ENCODE measurements around the gene TIMM17A. TPM values are rescaled to one million over a fixed set of nuclear protein-coding genes. Genes with fewer than 3 reads are reported as not detected.

Gene TIMM17A
- total RNA-seq, 1 donor from 2014 or later: 50.4 TPM

DNA sequence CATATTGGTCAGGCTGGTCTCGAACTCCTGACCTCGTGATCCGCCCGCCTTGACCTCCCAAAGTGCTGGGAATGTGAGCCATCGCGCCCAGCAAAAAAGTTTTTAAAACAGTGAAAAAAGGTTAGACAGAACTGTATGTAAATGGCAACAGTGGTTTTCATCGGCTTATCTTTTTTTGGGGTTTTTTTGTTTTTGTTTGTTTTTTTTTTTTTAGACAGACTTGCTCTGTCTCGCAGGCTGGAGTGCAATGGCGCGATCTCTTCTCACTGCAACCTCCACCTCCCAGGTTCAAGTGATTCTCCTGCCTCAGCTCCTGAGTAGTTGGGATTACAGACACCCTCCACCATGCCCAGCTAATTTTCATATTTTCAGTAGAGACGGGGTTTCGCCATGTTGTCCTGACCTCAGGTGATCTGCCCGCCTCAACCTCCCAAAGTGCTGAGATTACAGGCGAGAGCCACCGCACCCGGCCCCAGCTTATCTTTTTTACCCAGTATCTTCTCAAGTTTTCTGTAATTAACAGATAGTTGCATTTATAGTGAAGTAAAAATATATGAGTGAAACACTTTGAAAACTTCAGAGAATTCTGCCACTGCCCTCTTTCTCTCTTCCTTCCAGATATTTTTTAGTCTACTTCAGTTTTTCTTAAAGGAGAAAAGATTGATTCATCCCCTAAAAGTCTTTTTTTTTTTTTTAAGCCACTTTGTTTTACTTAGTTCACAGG is 13.1 kb downstream of the TIMM17A start:
- no peak overlapping the region for H3K4me3 Mint-ChIP-seq
- H3K36me3 Mint-ChIP-seq (ENCODE audit: low read depth): peaks cover 62% of the 10 kb centered on the region
- no peak for DNase-seq
- ATAC-seq (ENCODE audit: low read depth): no peak
- ChIA-PET POLR2A (interaction anchor here (0.6 to 1.0 kb wide), 2 partner anchors 13 to 92 kb away, joined by 3 to 4 read pairs; partner anchors contain the start of gene TIMM17A), CTCF (interaction anchor here (0.7 to 2.4 kb wide), 2 partner anchors 72 to 91 kb away, joined by 3 to 6 read pairs; no protein-coding TSS in a partner anchor)
- TF ChIP-seq, protein P1, sequence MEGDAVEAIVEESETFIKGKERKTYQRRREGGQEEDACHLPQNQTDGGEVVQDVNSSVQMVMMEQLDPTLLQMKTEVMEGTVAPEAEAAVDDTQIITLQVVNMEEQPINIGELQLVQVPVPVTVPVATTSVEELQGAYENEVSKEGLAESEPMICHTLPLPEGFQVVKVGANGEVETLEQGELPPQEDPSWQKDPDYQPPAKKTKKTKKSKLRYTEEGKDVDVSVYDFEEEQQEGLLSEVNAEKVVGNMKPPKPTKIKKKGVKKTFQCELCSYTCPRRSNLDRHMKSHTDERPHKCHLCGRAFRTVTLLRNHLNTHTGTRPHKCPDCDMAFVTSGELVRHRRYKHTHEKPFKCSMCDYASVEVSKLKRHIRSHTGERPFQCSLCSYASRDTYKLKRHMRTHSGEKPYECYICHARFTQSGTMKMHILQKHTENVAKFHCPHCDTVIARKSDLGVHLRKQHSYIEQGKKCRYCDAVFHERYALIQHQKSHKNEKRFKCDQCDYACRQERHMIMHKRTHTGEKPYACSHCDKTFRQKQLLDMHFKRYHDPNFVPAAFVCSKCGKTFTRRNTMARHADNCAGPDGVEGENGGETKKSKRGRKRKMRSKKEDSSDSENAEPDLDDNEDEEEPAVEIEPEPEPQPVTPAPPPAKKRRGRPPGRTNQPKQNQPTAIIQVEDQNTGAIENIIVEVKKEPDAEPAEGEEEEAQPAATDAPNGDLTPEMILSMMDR (IDR thresholded peaks at IDR 0.05): no peak
- H3K27ac Mint-ChIP-seq: no peak overlapping the region
- H3K4me1 Mint-ChIP-seq: no peaks in the 10 kb centered on the region
- no peaks in the 10 kb centered on the region for H3K9me3 Mint-ChIP-seq
- intact Hi-C loops (cut with micrococcal nuclease): no loop called here
- no peaks in the 10 kb centered on the region for H3K27me3 Mint-ChIP-seq

DNA sequence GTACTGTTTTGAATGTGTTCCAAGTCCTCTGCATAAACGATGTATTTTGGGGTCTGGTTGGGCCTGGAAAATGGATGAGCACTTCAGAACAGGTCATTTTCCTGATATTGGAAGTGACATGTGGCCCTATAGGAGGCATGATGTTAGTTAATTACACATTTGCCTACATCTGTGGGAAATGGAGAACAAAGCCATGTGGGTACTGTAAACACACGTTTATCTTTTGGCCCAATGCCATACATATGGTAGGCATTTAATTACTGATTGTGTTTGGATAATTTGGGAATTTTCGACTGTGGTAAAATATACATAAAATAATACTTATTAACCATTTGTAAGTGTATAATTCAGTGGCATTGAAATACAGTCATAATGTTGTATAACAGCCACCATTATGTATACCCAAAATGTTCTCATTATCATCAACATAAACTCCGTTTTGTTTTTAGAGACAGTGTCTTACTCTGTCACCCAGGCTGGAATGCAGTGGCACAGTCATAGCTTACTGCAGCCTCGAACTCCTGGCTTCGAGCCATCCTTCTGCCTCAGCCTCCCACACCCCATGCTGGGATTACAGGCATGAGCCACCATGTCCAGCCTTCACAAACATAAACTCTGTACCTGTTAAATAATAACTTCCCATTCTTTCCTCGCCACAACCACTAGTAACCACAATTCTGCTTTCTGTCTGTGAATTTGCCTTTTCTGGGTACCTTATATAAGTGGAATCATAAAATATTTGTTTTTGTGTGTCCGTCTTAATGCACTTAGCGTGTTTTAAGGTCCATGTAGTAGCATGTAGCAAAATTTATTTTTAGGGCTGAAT is 15.2 kb downstream of the TIMM17A start:
- Mint-ChIP-seq H3K36me3 (ENCODE audit: low read depth) (peaks cover 49% of the 10 kb centered on the region), H3K27me3 (no peaks in the 10 kb centered on the region), H3K9me3 (no peaks in the 10 kb centered on the region), H3K4me1 (no peaks in the 10 kb centered on the region), H3K27ac (no peak overlapping the region), H3K4me3 (no peak overlapping the region)
- ChIA-PET CTCF (interaction anchor here (2.4 kb wide), 1 partner anchor 75 kb away, joined by 6 read pairs; no protein-coding TSS in a partner anchor), POLR2A (no interaction called here)
- DNase-seq (no peak), ATAC-seq (ENCODE audit: low read depth) (no peak)
- TF ChIP-seq, protein P1 (IDR thresholded peaks at IDR 0.05): no peak
- intact Hi-C loops (cut with micrococcal nuclease): no loop called here

DNA sequence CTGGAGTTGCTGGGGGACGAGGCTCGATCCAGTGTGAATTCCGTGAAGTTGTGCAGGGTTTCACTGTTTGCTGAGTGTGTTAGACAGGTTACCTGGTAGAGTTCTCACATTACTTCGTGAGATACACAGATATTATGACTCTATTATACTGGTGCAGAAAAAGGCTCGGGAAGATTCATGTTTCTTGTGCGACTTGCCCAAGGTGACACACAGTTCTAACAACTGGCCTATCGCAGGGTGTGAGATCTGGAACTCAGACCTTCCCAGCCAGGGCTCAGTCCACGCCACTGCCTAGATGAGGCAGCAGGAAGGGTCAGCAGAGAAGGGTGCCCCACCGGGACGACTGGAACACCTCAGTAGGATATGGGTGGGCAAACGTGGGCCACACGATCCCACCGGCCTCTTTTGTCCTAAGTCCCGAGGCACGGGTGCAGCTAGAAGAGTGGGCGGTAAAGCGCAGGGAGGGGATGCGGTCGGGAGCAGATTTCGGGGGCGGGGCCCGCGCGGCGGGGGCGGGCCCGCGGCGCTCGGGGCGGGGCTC is 26.8 kb downstream of the TIMM17A start:
- DNase-seq (peak; percentile 75), ATAC-seq (ENCODE audit: low read depth) (no peak)
- TF ChIP-seq, protein P1 (IDR thresholded peaks at IDR 0.05): no peak
- Mint-ChIP-seq H3K9me3 (no peaks in the 10 kb centered on the region), H3K36me3 (ENCODE audit: low read depth) (peaks cover 7% of the 10 kb centered on the region), H3K27me3 (peaks cover 2% of the 10 kb centered on the region), H3K4me3 (peak overlapping the region; percentile 94), H3K4me1 (peaks cover 19% of the 10 kb centered on the region), H3K27ac (peak overlapping the region; percentile 79)
- ChIA-PET POLR2A (interaction anchor here (0.8 to 2.3 kb wide), 5 partner anchors 10 to 161 kb away, joined by 3 to 16 read pairs (median 3); partner anchors contain the start of gene TIMM17A), CTCF (interaction anchor here (0.6 kb wide), 1 partner anchor 738 kb away, joined by 3 read pairs; no protein-coding TSS in a partner anchor)
- intact Hi-C loops (cut with micrococcal nuclease): no loop called here

- ATAC-seq (ENCODE audit: low read depth): peak; percentile 77
- intact Hi-C loops (cut with micrococcal nuclease): loop anchor here (1.0 kb wide), 1 partner anchor 28 kb away; the partner anchor contains the start of gene TIMM17A
- TF ChIP-seq, protein P1 (IDR thresholded peaks at IDR 0.05): no peak
- Mint-ChIP-seq H3K27ac (peak within 1 kb of the TSS; percentile 81), H3K36me3 (ENCODE audit: low read depth) (peaks cover 7% of the 10 kb centered on the region), H3K4me1 (peaks cover 19% of the 10 kb centered on the region), H3K27me3 (no peaks in the 10 kb centered on the region), H3K9me3 (no peaks in the 10 kb centered on the region), H3K4me3 (peak within 1 kb of the TSS; percentile 94)
- CTCF ChIA-PET: interaction anchor here (0.6 to 1.4 kb wide), 2 partner anchors 9 to 737 kb away, joined by 3 read pairs; no protein-coding TSS in a partner anchor
- peak; percentile 60 for DNase-seq
- POLR2A ChIA-PET: interaction anchor here (0.6 to 2.3 kb wide), 5 partner anchors 11 to 944 kb away, joined by 3 to 16 read pairs (median 3); partner anchors contain the start of genes KLHL12 and TIMM17A
Observed at GRCh38 chr1:201982623-201983379, 27.5 kb downstream of the TIMM17A start, which contains the start of gene RNPEP. TSS of gene RNPEP (plus strand) at chr1:201982648. CDS start at chr1:201982667, 19 bp downstream.

All from activated B cell treated with CpG ODN at 0.5 μM for 24 hours (primary cell).